HL-60/S4 treated with phorbol 12-myristate 13-acetate at 8.2 ng/mL for 4 days and 3 days (cell line): ENCODE data around the gene TRIM48.
"Not testable (repeated sequence)": the region's sequence is repeated elsewhere in the genome, so short reads cannot be mapped to it uniquely, and the experiment has no call there.

Experiments used
- in situ Hi-C: fragments of 300-500 bp; cut with MboI; formaldehyde crosslinking; loops from 2 replicates; pipeline ENCODE4 v1.15.0; 2022; ENCODE audit warnings: low sequenced_read_pairs

The TRIM48 gene

DNA sequence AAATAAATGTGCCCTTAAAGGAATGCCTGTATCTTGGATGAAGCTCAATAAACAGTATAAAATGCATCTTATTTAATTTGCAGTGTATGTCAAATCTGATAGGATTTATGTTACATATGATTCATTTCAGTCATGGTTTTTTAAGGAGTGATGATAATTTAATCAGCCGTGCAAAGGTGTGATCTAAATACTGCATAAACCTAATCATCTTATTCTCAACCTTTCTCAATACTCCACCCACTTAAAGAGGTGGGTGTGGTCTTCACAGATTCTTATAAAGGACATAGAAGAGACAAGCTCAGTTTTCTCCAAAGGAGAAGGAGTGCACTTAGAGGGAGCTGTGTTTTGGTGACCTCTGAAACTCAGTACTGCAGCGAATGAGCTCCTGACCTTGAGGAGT lies at the start of gene TRIM48:
TRIM48 (plus strand) TSS at position 301 of the 400 bp plus-strand sequence. CDS start 113 bp downstream, outside the sequence.
- in situ Hi-C loops: not testable (repeated sequence)

- in situ Hi-C loops: not testable (repeated sequence)
Observed at GRCh38 chr11:55238316-55238715, 23.6 kb upstream of the TRIM48 start.

- in situ Hi-C loops: no loop called here
Observed at GRCh38 chr11:55263081-55263480, 1.1 kb downstream of the TRIM48 start.
